HCT116 (cell line): Measurements from ENCODE around the gene GAS2L2.

Source experiments
- CTCF ChIP-seq, 3 experiments: fragments of 200-600 bp in 1 of 3; sonication (generic) in 1 of 3; IDR thresholded peaks in 2 of 3; conservative IDR thresholded peaks in 1 of 3; 2 replicates each; pipeline ENCODE4 v1.5.1; 2012 to 2017; ENCODE audit warnings: low read depth in 2 of 3, low read length in 2 of 3, antibody characterized with exemption in 1 of 3, borderline replicate concordance in 1 of 3, control low read depth in 1 of 3, mild to moderate bottlenecking in 1 of 3, mixed read lengths in 1 of 3, mixed run types in 1 of 3, moderate library complexity in 1 of 3; ENCODE audit not compliant: insufficient read depth in 1 of 3
- POLR2AphosphoS5 ChIP-seq: IDR thresholded peaks from 2 replicates; pipeline ENCODE4 v1.6.1; 2011; ENCODE audit warnings: mild to moderate bottlenecking, low read depth, low read length, moderate library complexity
- TCF7L2 ChIP-seq: IDR thresholded peaks from 2 replicates; pipeline ENCODE4 v1.7.0; 2011; ENCODE audit warnings: borderline replicate concordance, inconsistent platforms; ENCODE audit not compliant: insufficient read depth, insufficient read length; ENCODE audit errors: extremely low read depth

DNA sequence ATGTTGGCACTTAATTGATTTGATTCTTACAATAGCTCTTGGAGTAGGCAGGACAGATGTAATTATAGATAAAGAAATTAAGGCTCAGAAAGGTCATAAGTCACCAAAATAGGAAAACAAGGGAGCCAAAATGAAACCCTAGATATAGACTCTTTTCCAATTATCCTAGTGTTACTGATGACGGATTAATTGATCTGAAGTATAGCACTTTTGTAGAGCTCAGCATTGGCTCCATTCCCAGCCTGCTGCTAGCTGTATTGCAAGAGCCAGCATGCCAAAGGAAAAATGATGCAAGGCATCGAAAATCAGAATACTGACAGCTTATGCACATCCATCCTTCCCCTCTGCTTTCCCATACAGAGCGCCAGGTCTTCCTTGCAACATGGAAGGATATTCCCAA lies 43.2 kb downstream of the GAS2L2 start:
- TF ChIP-seq CTCF (IDR thresholded peaks at IDR 0.05 in 2 of 3, conservative IDR thresholded peaks at IDR 0.05 in 1 of 3; ENCODE audit: borderline replicate concordance in 1 of 3, insufficient read depth in 1 of 3, low read depth in 2 of 3, low read length in 2 of 3) = no peak
- no peak for TF ChIP-seq POLR2AphosphoS5
- no peak for TF ChIP-seq TCF7L2
